IMR-90 (cell line): ENCODE results near the gene MICB. TPM values are rescaled to one million over a fixed set of nuclear protein-coding genes. Genes with fewer than 3 reads are reported as not detected.

Experiments
- ATAC-seq: fragments of 200-7000 bp; cut with Tn5 transposase; 2 replicates; pipeline ENCODE4 v1.9.1; 2020; ENCODE audit warnings: low read depth, mild to moderate bottlenecking, moderate library complexity
- BruUV-seq: library from RNA; stranded (reverse); fragments of 400-500 nt; replicated peaks from 2 replicates; lab custom pipeline; 2021; lab: Mats Ljungman, UMichigan
- CTCF ChIA-PET: fragments of 300-600 bp; formaldehyde crosslinking; extraction: SDS; loops from one replicate; lab custom pipeline; 2021; ENCODE audit warnings: antibody characterized with exemption; lab: Yijun Ruan, JAX
- POLR2A ChIA-PET: fragments of 300-600 bp; sonication (Branson Sonifier 250); formaldehyde crosslinking; loops from one replicate; lab custom pipeline; 2022; ENCODE audit warnings: antibody characterized with exemption; ENCODE audit not compliant: unreplicated experiment; lab: Charles Lee
- DNase-seq: peaks from one replicate; pipeline ENCODE4 v3.0.0; 2013
- H2AFZ ChIP-seq: replicated peaks from 2 replicates; pipeline ENCODE3; 2013; ENCODE audit warnings: low read length, mild to moderate bottlenecking; ENCODE audit not compliant: poor library complexity
- H2AK5ac ChIP-seq: 2 replicates; pipeline ENCODE4 v1.6.1; 2013; ENCODE audit warnings: low read depth, low read length, inconsistent platforms
- H2AK9ac ChIP-seq: replicated peaks from 2 replicates; pipeline ENCODE3; 2013; ENCODE audit warnings: mild to moderate bottlenecking, low read depth, low read length, moderate library complexity; ENCODE audit not compliant: poor library complexity
- H2BK120ac ChIP-seq: 2 replicates; pipeline ENCODE4 v1.6.1; 2013; ENCODE audit warnings: low read depth, low read length, inconsistent platforms
- H2BK15ac ChIP-seq: 3 replicates; pipeline ENCODE4 v1.6.1; 2013; ENCODE audit warnings: low read depth, low read length, inconsistent platforms
- H2BK20ac ChIP-seq: 2 replicates; pipeline ENCODE4 v1.6.1; 2013; ENCODE audit warnings: low read depth, mild to moderate bottlenecking, inconsistent platforms, low read length, moderate library complexity
- H2BK5ac ChIP-seq: 2 replicates; pipeline ENCODE4 v1.6.1; 2013; ENCODE audit warnings: mild to moderate bottlenecking, low read depth, low read length, inconsistent platforms; ENCODE audit not compliant: poor library complexity, severe bottlenecking
- H3K14ac ChIP-seq: replicated peaks from 2 replicates; pipeline ENCODE4 v1.6.1; 2013; ENCODE audit warnings: low read depth, low read length, inconsistent platforms
- H3K18ac ChIP-seq: 2 replicates; pipeline ENCODE4 v1.6.1; 2013; ENCODE audit warnings: low read depth, low read length, control low read depth
- H3K23ac ChIP-seq: 2 replicates; pipeline ENCODE4 v1.6.1; 2013; ENCODE audit warnings: low read depth, low read length, inconsistent platforms
- H3K27ac ChIP-seq: 2 replicates; pipeline ENCODE4 v1.5.1; 2013; ENCODE audit warnings: mild to moderate bottlenecking, control low read depth, low read length; ENCODE audit not compliant: insufficient read depth
- H3K27me3 ChIP-seq: 2 replicates; pipeline ENCODE4 v1.6.1; 2013; ENCODE audit warnings: low read length; ENCODE audit not compliant: control insufficient read depth, insufficient read depth
- H3K36me3 ChIP-seq: 2 replicates; pipeline ENCODE4 v1.6.1; 2013; ENCODE audit warnings: low read length, mixed read lengths; ENCODE audit not compliant: control insufficient read depth, insufficient read depth
- H3K4ac ChIP-seq: 2 replicates; pipeline ENCODE4 v1.6.1; 2013; ENCODE audit warnings: low read depth, low read length, inconsistent platforms
- H3K4me1 ChIP-seq: 2 replicates; pipeline ENCODE4 v1.6.1; 2013; ENCODE audit warnings: low read length, mixed read lengths; ENCODE audit not compliant: control insufficient read depth, insufficient read depth
- H3K4me2 ChIP-seq: 2 replicates; pipeline ENCODE4 v1.6.1; 2013; ENCODE audit warnings: low read depth, mild to moderate bottlenecking, control low read depth, low read length, moderate library complexity
- H3K4me3 ChIP-seq: 2 replicates; pipeline ENCODE4 v1.5.1; 2013; ENCODE audit warnings: low read depth, mild to moderate bottlenecking, control low read depth, low read length, moderate library complexity; ENCODE audit not compliant: insufficient read depth
- H3K56ac ChIP-seq: 2 replicates; pipeline ENCODE4 v1.6.1; 2013; ENCODE audit warnings: low read length, inconsistent platforms; ENCODE audit not compliant: insufficient read depth; ENCODE audit errors: extremely low read depth
- H3K79me1 ChIP-seq, 2 experiments: 2 replicates each; pipeline ENCODE4 v1.6.1; 2013; ENCODE audit warnings: low read length in 2 of 2, inconsistent platforms in 1 of 2, low read depth in 1 of 2
- H3K9ac ChIP-seq: 2 replicates; pipeline ENCODE4 v1.6.1; 2013; ENCODE audit warnings: low read depth, low read length, control low read depth
- H3K9me1 ChIP-seq: 2 replicates; pipeline ENCODE4 v1.6.1; 2013; ENCODE audit warnings: low read length, inconsistent platforms; ENCODE audit not compliant: insufficient read depth
- H3K9me3 ChIP-seq: 2 replicates; pipeline ENCODE4 v1.6.1; 2013; ENCODE audit warnings: low read length; ENCODE audit not compliant: control insufficient read depth, insufficient read depth
- H4K20me1 ChIP-seq: 2 replicates; pipeline ENCODE4 v1.6.1; 2013; ENCODE audit warnings: low read length, inconsistent platforms; ENCODE audit not compliant: insufficient read depth
- H4K5ac ChIP-seq: 2 replicates; pipeline ENCODE4 v1.6.1; 2013; ENCODE audit warnings: mild to moderate bottlenecking, low read depth, low read length, control low read depth
- H4K8ac ChIP-seq, 2 experiments: 2 replicates each; pipeline ENCODE4 v1.6.1; 2013; ENCODE audit warnings: low read depth in 2 of 2, low read length in 2 of 2, control low read depth in 1 of 2, inconsistent platforms in 1 of 2
- H4K91ac ChIP-seq: 2 replicates; pipeline ENCODE4 v1.6.1; 2013; ENCODE audit warnings: low read depth, low read length, inconsistent platforms; ENCODE audit not compliant: insufficient read depth
- BHLHE40 ChIP-seq: fragments of 150-350 bp; IDR thresholded peaks from 2 replicates; pipeline ENCODE4 v1.6.1; 2016; ENCODE audit warnings: mild to moderate bottlenecking, low read depth, low read length
- CEBPB ChIP-seq: IDR thresholded peaks from 2 replicates; pipeline ENCODE4 v1.6.1; 2012; ENCODE audit warnings: low read depth, low read length, improper control_type of control experiment
- CHD1 ChIP-seq: IDR thresholded peaks from 2 replicates; pipeline ENCODE4 v1.6.1; 2012; ENCODE audit warnings: low read depth, low read length, improper control_type of control experiment
- CTCF ChIP-seq: conservative IDR thresholded peaks from 2 replicates; pipeline ENCODE4 v1.5.1; 2012; ENCODE audit warnings: mild to moderate bottlenecking, low read depth, low read length, improper control_type of control experiment
- ELK1 ChIP-seq: fragments of 150-350 bp; IDR thresholded peaks from 2 replicates; pipeline ENCODE4 v1.6.1; 2016; ENCODE audit warnings: low read depth, mild to moderate bottlenecking, low read length, moderate library complexity, borderline replicate concordance
- FOS ChIP-seq: fragments of 150-350 bp; IDR thresholded peaks from 2 replicates; pipeline ENCODE4 v1.6.1; 2016; ENCODE audit warnings: low read depth, low read length
- MAFK ChIP-seq: IDR thresholded peaks from 2 replicates; pipeline ENCODE4 v1.6.1; 2012; ENCODE audit warnings: low read depth, low read length, improper control_type of control experiment
- MAZ ChIP-seq: IDR thresholded peaks from 2 replicates; pipeline ENCODE4 v1.6.1; 2012; ENCODE audit warnings: low read depth, mild to moderate bottlenecking, low read length, improper control_type of control experiment, moderate library complexity, borderline replicate concordance
- MXI1 ChIP-seq: IDR thresholded peaks from 2 replicates; pipeline ENCODE4 v1.6.1; 2012; ENCODE audit warnings: low read depth, mild to moderate bottlenecking, low read length, moderate library complexity, borderline replicate concordance
- NFE2L2 ChIP-seq: fragments of 150-350 bp; IDR thresholded peaks from 2 replicates; pipeline ENCODE4 v1.6.1; 2016; ENCODE audit warnings: low read depth, mild to moderate bottlenecking, low read length
- POLR2A ChIP-seq: IDR thresholded peaks from 2 replicates; pipeline ENCODE4 v1.6.1; 2012; ENCODE audit warnings: mild to moderate bottlenecking, low read depth, low read length
- RAD21 ChIP-seq: IDR thresholded peaks from 2 replicates; pipeline ENCODE4 v1.6.1; 2012; ENCODE audit warnings: low read length, improper control_type of control experiment
- RCOR1 ChIP-seq: IDR thresholded peaks from 2 replicates; pipeline ENCODE4 v1.6.1; 2012; ENCODE audit warnings: mild to moderate bottlenecking, low read length, improper control_type of control experiment; ENCODE audit not compliant: insufficient replicate concordance
- RFX5 ChIP-seq: IDR thresholded peaks from 2 replicates; pipeline ENCODE4 v1.8.0; 2012; ENCODE audit warnings: low read depth, mild to moderate bottlenecking, low read length, moderate library complexity
- SMC3 ChIP-seq: fragments of 150-350 bp; IDR thresholded peaks from 2 replicates; pipeline ENCODE4 v1.6.1; 2016; ENCODE audit warnings: low read depth, mild to moderate bottlenecking, antibody characterized with exemption, low read length, moderate library complexity
- USF2 ChIP-seq: fragments of 150-350 bp; IDR thresholded peaks from 2 replicates; pipeline ENCODE4 v1.6.1; 2017; ENCODE audit warnings: mild to moderate bottlenecking, antibody characterized with exemption, low read length, low read depth
- WGBS, 2 experiments: methylation state at CpG; one replicate each; pipeline versions ENCODE4 v1.1.5 to v1.1.7; 2013; ENCODE audit warnings: missing lambda C conversion rate in 2 of 2; ENCODE audit not compliant: insufficient read length in 1 of 2; ENCODE audit errors: extremely low coverage in 2 of 2; 5-methylcytosine and 5-hydroxymethylcytosine counted together
- dilution Hi-C: fragments of 300-500 bp; cut with HindIII; formaldehyde crosslinking; loops from one replicate; pipeline ENCODE4 v1.14.3; 2018; ENCODE audit warnings: low sequenced_read_pairs; ENCODE audit not compliant: unreplicated experiment
- in situ Hi-C: fragments of 300-500 bp; cut with MboI; formaldehyde crosslinking; loops from 3 replicates; pipeline ENCODE4 v1.14.3; 2019; ENCODE audit warnings: low sequenced_read_pairs, inconsistent platforms, mixed read lengths
- intact Hi-C: fragments of 100-400 bp; cut with micrococcal nuclease; formaldehyde crosslinking; loops from 2 replicates; pipeline ENCODE4 v1.10.0; 2022
- polyA plus RNA-seq, 3 experiments: library from polyadenylated mRNA; depleted of rRNA; stranded (reverse); fragments of >200 nt; gene quantifications; 2 replicates each; pipeline ENCODE4 v1.2.3, GENCODE V29; 2012; ENCODE audit warnings: low replicate concordance in 1 of 3
- total RNA-seq: library from RNA; depleted of rRNA; stranded (reverse); fragments of >200 nt; gene quantifications from 2 replicates; pipeline ENCODE4 v1.2.3, GENCODE V29; 2012

Gene MICB
- total and polyA plus RNA-seq, 2 of the 4 experiments (the other 2 are of a cell fraction), result 9.6 to 11.1 TPM

- Histone ChIP-seq H3K36me3 (no peaks in the 10 kb centered on the region), H3K9me3 (no peaks in the 10 kb centered on the region), H3K4me1 (no peaks in the 10 kb centered on the region), H3K27ac (no peak overlapping the region), H4K8ac (no peak overlapping the region), H3K79me1 (no peaks in the 10 kb centered on the region), H2BK20ac (no peak overlapping the region), H2BK120ac (no peak overlapping the region), H3K27me3 (peaks cover 33% of the 10 kb centered on the region), H3K18ac (no peak overlapping the region), H3K4ac (no peak overlapping the region), H3K23ac (no peak overlapping the region), H3K9ac (no peak overlapping the region), H4K20me1 (no peaks in the 10 kb centered on the region; the same call in 1 of the 2 replicates), H4K91ac (no peak overlapping the region), H3K4me3 (no peak overlapping the region), H2BK15ac (no peak overlapping the region), H3K56ac (no peak overlapping the region), H3K14ac (no peak overlapping the region), H2AK9ac (no peak overlapping the region), H3K4me2 (no peak overlapping the region), H2AFZ (no peak overlapping the region), H2AK5ac (no peak overlapping the region), H4K5ac (no peak overlapping the region), H2BK5ac (no peak overlapping the region), H3K9me1 (peaks cover 6% of the 10 kb centered on the region; the same call in 1 of the 2 replicates)
- no TSS peak for BruUV-seq
- no peak for ATAC-seq
- TF ChIP-seq SMC3 (no peak), MAZ (no peak), ELK1 (no peak), MAFK (no peak), FOS (no peak), RAD21 (no peak), MXI1 (no peak), RCOR1 (no peak), BHLHE40 (no peak), CHD1 (no peak), CEBPB (no peak), USF2 (no peak), NFE2L2 (no peak), CTCF (no peak), RFX5 (no peak), POLR2A (no peak)
- in situ Hi-C loops, result no loop called here
- DNase-seq, result no peak
- dilution Hi-C loops, result no loop called here
- CTCF ChIA-PET, result no interaction called here
- POLR2A ChIA-PET, result no interaction called here
- intact Hi-C loops, result loop anchor here (10.0 kb wide), 1 partner anchor 258 kb away; no protein-coding TSS in a partner anchor
- WGBS, 2 experiments, result no CpG with 5 or more reads among the region's 4 CpGs
Measured at GRCh38 chr6:31473244-31473643, 24.7 kb upstream of the MICB start.
